22Rv1 (cell line): ENCODE measurements around the gene ING3.

Source experiments
- CTCF ChIP-seq: fragments of 450-650 bp; IDR thresholded peaks from 2 replicates; pipeline ENCODE4 v1.5.1; 2017; ENCODE audit warnings: mild to moderate bottlenecking
- ZFX ChIP-seq: fragments of 450-650 bp; IDR thresholded peaks from 2 replicates; pipeline ENCODE4 v1.6.1; 2017; ENCODE audit warnings: antibody characterized with exemption, borderline replicate concordance

- no peak for TF ChIP-seq CTCF
- no peak for TF ChIP-seq ZFX
Measured at GRCh38 chr7:121026577-121027111, 76.1 kb downstream of the ING3 start.
